NB4 (cell line): ENCODE data around the gene PCCA.

ENCODE experiments used
- CTCF ChIP-seq: IDR thresholded peaks from one replicate; pipeline ENCODE4 v1.5.1; 2012; ENCODE audit warnings: low read depth, low read length
- MYC ChIP-seq: IDR thresholded peaks from 2 replicates; pipeline ENCODE4 v1.6.1; 2011; ENCODE audit warnings: low read depth, low read length
- POLR2A ChIP-seq: IDR thresholded peaks from 2 replicates; pipeline ENCODE4 v1.6.1; 2011; ENCODE audit warnings: mild to moderate bottlenecking; ENCODE audit not compliant: insufficient read length; ENCODE audit errors: extremely low read depth

- TF ChIP-seq CTCF = no peak
- TF ChIP-seq POLR2A = no peak
- TF ChIP-seq MYC = no peak
These were observed 370.9 kb downstream of the PCCA start for GRCh38 chr13:100459747-100460146.
